HG03039 (cell line): Measurements from ENCODE around the gene MFSD6.
"Not testable (repeated sequence)": the region's sequence is repeated elsewhere in the genome, so short reads cannot be mapped to it uniquely, and the experiment has no call there.

Experiments
- ATAC-seq: cut with Tn5 transposase; IDR thresholded peaks from one replicate; pipeline ENCODE4 v1.9.1; 2021; ENCODE audit warnings: mild to moderate bottlenecking, moderate library complexity; ENCODE audit not compliant: unreplicated experiment

MFSD6 gene

GRCh38 chr2:190405070-190405469, 3.1 kb upstream of the MFSD6 start:
- ATAC-seq, result no peak

GRCh38 chr2:190405995-190406394, 2.2 kb upstream of the MFSD6 start:
- ATAC-seq, result no peak

- ATAC-seq, result no peak
Observed at GRCh38 chr2:190406805-190407204, 1.4 kb upstream of the MFSD6 start.

- no peak for ATAC-seq
Observed at GRCh38 chr2:190407246-190407661, 901 bp upstream of the MFSD6 start.

GRCh38 chr2:190408538-190409271, 550 bp downstream of the MFSD6 start:
- peak; percentile 45 for ATAC-seq

GRCh38 chr2:190409616-190410015, 1.5 kb downstream of the MFSD6 start:
- no peak for ATAC-seq

GRCh38 chr2:190410166-190410565, 2.0 kb downstream of the MFSD6 start:
- ATAC-seq, result no peak

GRCh38 chr2:190412966-190413365, 4.8 kb downstream of the MFSD6 start:
- no peak for ATAC-seq

- no peak for ATAC-seq
Observed at GRCh38 chr2:190413421-190413820, 5.3 kb downstream of the MFSD6 start.

GRCh38 chr2:190415251-190415650, 7.1 kb downstream of the MFSD6 start:
- no peak for ATAC-seq

- no peak for ATAC-seq
Observed at GRCh38 chr2:190415794-190416775, 7.9 kb downstream of the MFSD6 start.

- no peak for ATAC-seq
Observed at GRCh38 chr2:190417045-190417842, 9.1 kb downstream of the MFSD6 start.

- no peak for ATAC-seq
Observed at GRCh38 chr2:190418727-190419126, 10.6 kb downstream of the MFSD6 start.

GRCh38 chr2:190420801-190421200, 12.6 kb downstream of the MFSD6 start:
- no peak for ATAC-seq

GRCh38 chr2:190425221-190425866, 17.2 kb downstream of the MFSD6 start:
- ATAC-seq, result no peak

GRCh38 chr2:190425883-190426658, 17.9 kb downstream of the MFSD6 start:
- ATAC-seq, result no peak

- not testable (repeated sequence) for ATAC-seq
Observed at GRCh38 chr2:190430866-190431265, 22.7 kb downstream of the MFSD6 start.

- no peak for ATAC-seq
Observed at GRCh38 chr2:190431907-190432306, 23.8 kb downstream of the MFSD6 start.

GRCh38 chr2:190432567-190433231, 24.5 kb downstream of the MFSD6 start:
- no peak for ATAC-seq
